H1 (cell line): ENCODE results near the gene OPCML.

Experiments used
- MAFK ChIP-seq: IDR thresholded peaks from 2 replicates; pipeline ENCODE4 v1.6.1; 2012; ENCODE audit warnings: low read depth, mild to moderate bottlenecking, improper control_type of control experiment, low read length
- RAD21 ChIP-seq, 2 experiments: IDR thresholded peaks in 1 of 2; conservative IDR thresholded peaks in 1 of 2; 2 replicates each; pipeline ENCODE4 v1.6.1; 2011; ENCODE audit warnings: low read depth in 2 of 2, low read length in 2 of 2, improper control_type of control experiment in 1 of 2, inconsistent platforms in 1 of 2, mild to moderate bottlenecking in 1 of 2, moderate library complexity in 1 of 2
- TF ChIP-seq, protein P1 (sequence below), 3 experiments: IDR thresholded peaks; 1 replicate in 2 of 3; 2 replicates in 1 of 3; pipeline versions ENCODE4 v1.5.1 to v1.6.1; 2011; ENCODE audit warnings: low read length in 3 of 3, mild to moderate bottlenecking in 3 of 3, inconsistent platforms in 2 of 3, low read depth in 1 of 3, moderate library complexity in 1 of 3; ENCODE audit not compliant: insufficient read depth in 1 of 3; ENCODE audit errors: control extremely low read depth in 1 of 3

- no peak for TF ChIP-seq MAFK
- TF ChIP-seq RAD21 (IDR thresholded peaks at IDR 0.05 in 1 of 2, conservative IDR thresholded peaks at IDR 0.05 in 1 of 2; ENCODE audit: low read depth in 2 of 2, low read length in 2 of 2): no peak
- TF ChIP-seq, protein P1, sequence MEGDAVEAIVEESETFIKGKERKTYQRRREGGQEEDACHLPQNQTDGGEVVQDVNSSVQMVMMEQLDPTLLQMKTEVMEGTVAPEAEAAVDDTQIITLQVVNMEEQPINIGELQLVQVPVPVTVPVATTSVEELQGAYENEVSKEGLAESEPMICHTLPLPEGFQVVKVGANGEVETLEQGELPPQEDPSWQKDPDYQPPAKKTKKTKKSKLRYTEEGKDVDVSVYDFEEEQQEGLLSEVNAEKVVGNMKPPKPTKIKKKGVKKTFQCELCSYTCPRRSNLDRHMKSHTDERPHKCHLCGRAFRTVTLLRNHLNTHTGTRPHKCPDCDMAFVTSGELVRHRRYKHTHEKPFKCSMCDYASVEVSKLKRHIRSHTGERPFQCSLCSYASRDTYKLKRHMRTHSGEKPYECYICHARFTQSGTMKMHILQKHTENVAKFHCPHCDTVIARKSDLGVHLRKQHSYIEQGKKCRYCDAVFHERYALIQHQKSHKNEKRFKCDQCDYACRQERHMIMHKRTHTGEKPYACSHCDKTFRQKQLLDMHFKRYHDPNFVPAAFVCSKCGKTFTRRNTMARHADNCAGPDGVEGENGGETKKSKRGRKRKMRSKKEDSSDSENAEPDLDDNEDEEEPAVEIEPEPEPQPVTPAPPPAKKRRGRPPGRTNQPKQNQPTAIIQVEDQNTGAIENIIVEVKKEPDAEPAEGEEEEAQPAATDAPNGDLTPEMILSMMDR (IDR thresholded peaks at IDR 0.05; ENCODE audit: control extremely low read depth in 1 of 3, insufficient read depth in 1 of 3, low read depth in 1 of 3, low read length in 3 of 3): no peak
These were observed 291.2 kb downstream of the OPCML start for GRCh38 chr11:133240908-133241655.
